ENCODE data around the gene NME5.
A peak's percentile ranks its signal among the peaks of the same experiment; 100 is the strongest.
"Not testable (repeated sequence)": the region's sequence is repeated elsewhere in the genome, so short reads cannot be mapped to it uniquely, and the experiment has no call there.

The NME5 gene

DNA sequence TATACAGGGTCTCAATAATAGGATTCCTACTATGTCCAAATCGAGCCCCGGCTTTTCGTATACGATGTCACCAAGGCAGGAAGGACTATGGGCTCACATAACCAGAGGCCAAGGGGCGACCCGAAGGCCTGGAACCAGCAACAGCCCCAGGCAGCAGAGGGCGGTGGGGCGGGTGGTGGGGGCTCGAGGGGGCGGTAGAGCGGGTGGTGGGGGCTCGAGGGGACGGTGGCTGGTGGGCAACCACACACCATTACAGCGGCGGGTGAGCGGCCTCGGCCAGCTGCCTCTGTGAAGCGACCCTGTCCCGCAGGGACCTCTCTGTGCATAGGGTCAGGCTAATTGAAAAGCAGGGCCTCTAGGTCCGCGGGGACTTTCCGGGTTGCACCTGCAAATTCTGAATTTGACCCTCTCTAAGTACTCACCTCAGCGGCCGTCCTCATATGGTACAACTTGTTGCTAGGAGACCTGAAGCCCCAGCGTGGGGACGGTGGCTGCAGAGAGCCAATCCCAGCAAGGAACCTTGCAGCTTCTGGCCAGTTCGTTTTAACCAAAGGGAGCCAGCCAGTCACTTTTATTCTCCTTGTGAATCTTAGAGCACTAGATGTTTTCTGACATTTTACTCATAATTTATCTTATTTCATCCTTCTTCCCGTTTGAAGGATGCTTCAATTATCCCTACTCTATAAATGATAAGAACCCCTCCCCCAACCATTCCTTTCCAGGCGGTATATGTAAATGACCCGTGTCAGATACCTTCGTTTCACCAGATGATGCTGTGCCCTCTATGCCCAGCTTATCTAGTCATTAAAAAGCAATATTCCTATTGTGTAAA, at the start of gene NME5:
Gene NME5, minus strand, starts transcription at position 480 of the 832 bp plus-strand sequence. CDS start 648 bp downstream, outside the sequence.
- DNase-seq (ENCODE audit: low read depth), result no peak

- no peak for DNase-seq (ENCODE audit: low read depth)
Measured at GRCh38 chr5:138188626-138189025, 49.4 kb upstream of the NME5 start.

GRCh38 chr5:138186002-138186447, 46.8 kb upstream of the NME5 start:
- DNase-seq (ENCODE audit: low read depth), result no peak

GRCh38 chr5:138182808-138183207, 43.6 kb upstream of the NME5 start:
- no peak for DNase-seq (ENCODE audit: low read depth)

- no peak for DNase-seq (ENCODE audit: low read depth)
Measured at GRCh38 chr5:138180841-138181240, 41.6 kb upstream of the NME5 start.

GRCh38 chr5:138180183-138180782, 41.1 kb upstream of the NME5 start:
- peak; percentile 19 for DNase-seq (ENCODE audit: low read depth)

- DNase-seq (ENCODE audit: low read depth), result no peak
Measured at GRCh38 chr5:138179277-138179857, 40.1 kb upstream of the NME5 start.

DNA sequence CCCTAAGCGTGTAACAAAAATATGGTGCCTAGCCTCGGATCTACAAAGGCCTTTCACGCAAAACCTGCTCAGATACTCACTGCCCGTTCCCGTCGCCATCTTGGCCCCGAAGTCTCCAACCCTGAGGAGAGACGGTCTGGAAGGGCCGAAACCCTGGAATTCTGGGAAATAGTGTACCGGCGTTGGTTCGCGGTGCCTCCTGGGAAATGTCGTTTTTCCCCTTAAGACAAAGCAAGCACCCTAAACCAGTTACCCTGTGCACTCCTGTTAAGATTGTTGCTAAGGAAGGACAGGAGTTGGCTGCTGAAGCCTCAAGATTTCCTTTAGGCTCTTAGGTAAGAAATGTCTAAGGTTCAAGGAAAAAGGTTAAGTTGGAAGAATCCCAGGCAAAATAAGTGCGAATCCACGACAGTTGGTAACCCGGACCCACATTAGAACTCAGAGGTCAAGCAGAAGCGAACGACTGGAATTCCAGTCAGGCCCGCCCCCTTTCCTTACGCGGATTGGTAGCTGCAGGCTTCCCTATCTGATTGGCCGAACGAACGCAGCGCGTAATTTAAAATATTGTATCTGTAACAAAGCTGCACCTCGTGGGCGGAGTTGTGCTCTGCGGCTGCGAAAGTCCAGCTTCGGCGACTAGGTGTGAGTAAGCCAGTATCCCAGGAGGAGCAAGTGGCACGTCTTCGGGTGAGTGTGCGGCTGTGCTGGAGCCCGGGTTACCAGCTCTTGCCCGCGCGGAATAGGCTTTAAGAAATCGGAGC, 39.5 kb upstream of the NME5 start, which contains the start of the genes BRD8 and KIF20A:
Gene BRD8, minus strand, starts transcription at position 115 of the 761 bp plus-strand sequence. Its CDS starts 16 bp downstream, at position 99.
Gene KIF20A, plus strand, starts transcription at position 597 of the 761 bp plus-strand sequence. CDS start 569 bp downstream, outside the sequence.
- peak; percentile 88 for DNase-seq (ENCODE audit: low read depth)

- no peak for DNase-seq (ENCODE audit: low read depth)
Measured at GRCh38 chr5:138177941-138178515, 38.8 kb upstream of the NME5 start.

- no peak for DNase-seq (ENCODE audit: low read depth)
Measured at GRCh38 chr5:138170299-138170698, 31.1 kb upstream of the NME5 start.

DNA sequence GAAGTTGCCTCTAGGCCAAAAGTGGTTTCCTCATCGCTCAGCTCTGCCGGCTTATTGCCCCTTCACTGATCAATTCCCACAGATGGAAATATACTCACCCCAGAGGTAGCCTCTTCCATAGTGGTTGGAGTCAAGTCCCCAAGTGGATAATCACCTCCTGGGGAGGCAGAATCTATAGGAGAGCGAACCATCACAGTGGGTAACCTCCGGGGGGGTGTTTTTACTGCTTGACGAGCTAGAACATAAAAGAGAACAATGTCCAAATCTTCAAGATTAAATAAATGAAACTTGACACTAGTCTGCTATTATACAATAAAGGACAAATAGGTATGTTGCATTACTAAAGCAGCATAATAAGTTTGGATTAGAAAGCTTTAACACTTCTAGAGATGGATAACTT, 29.9 kb upstream of the NME5 start:
- DNase-seq (ENCODE audit: low read depth), result no peak

- DNase-seq (ENCODE audit: low read depth), result no peak
Measured at GRCh38 chr5:138163721-138164120, 24.5 kb upstream of the NME5 start.

DNA sequence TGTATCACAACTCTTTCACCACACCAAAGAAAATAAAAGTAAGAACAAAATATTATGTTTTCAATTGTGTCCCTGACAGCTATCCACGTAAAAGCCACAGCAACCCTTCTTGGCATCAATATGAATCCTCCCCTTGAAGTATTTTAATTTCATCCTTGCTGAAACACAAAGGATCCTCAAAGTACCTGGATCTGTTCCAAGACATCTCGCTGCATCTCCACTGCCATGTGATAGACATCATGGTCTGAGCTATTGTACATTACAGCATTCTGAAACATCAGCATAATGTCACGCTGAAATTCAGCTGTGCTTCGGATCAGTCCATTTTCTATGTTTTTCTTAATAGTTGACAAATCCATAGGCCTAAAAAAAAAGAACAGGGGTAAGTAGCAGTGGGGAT, 21.5 kb upstream of the NME5 start:
- DNase-seq (ENCODE audit: low read depth), result no peak

- DNase-seq (ENCODE audit: low read depth), result no peak
Measured at GRCh38 chr5:138159666-138160065, 20.4 kb upstream of the NME5 start.

DNA sequence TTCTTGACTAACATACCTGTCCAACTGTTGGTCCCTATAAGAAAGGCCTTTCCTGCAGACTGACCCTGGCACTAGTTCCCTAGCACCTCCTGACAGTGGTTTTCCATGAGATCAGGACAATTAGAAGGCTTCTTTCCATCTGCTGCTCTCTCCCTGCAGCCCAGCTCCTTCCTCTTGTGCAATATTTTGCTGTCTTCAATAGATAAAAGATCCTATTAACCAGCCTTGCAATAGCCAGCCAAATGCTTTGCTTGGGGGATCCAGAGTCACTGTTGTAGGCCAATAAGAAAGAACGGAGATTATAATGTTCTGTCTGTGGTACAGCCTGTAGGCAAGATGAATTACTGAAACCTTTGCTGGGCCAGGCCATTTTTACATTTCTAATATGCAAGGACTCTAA, 18.4 kb upstream of the NME5 start:
- no peak for DNase-seq (ENCODE audit: low read depth)

DNA sequence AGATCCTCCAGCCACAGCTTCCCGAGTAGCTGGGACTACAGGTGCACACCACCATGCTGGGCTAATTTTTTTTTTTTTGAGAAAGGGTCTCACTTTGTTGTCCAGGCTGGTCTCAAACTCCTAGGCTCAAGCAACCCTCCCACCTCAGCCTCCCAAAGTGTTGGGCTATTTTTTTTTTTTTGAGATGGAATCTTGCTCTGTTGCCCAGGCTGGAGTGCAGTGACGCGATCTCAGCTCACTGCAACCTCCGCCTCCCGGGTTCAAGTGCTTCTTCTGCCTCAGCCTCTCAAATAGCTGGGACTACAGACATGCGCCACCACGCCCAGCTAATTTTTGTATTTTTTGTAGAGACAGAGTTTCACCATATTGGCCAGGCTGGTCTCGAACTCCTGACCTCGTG, 16.7 kb upstream of the NME5 start:
- not testable (repeated sequence) for DNase-seq (ENCODE audit: low read depth)

- no peak for DNase-seq (ENCODE audit: low read depth)
Measured at GRCh38 chr5:138149530-138149929, 10.3 kb upstream of the NME5 start.

DNA sequence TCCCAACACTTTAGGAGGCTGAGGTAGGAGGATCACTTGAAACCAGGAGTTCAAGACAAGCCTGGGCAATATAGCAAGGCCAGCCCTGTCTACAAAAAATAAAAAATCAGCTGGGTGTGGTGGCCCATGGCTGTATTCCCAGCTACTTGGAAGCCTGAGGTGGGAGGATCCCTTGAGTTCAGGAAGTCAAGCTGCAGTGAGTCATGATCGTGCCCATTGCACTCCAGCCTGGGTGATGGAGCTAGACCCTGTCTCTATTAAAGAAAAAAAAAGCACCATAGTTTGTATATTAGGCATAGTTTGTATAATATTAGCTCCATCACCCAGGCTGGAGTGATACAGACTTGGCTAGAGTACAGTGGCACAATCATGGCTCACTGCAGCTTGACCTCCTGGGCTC, 9.6 kb upstream of the NME5 start:
- DNase-seq (ENCODE audit: low read depth), result peak; percentile 61

GRCh38 chr5:138143578-138143977, 4.3 kb upstream of the NME5 start:
- not testable (repeated sequence) for DNase-seq (ENCODE audit: low read depth)

DNA sequence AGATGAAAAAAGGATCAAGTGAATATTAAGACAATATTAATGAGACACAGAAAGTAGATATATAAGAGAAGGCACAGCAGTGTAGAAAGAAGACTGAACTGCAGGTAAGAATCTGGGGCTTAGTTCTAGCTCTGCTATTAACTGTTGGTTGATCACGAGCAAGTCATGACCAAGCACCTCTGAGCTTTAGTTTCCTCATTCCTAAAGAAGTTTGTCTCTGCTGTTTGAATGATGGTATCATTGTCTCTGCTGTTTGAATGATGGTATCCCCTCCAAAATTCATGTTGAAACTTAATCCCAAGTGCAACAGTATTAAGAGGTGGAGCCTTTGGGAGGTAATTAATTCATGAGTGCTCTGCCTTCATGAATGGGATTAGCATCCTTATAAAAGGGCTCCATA, 2.5 kb upstream of the NME5 start:
- DNase-seq (ENCODE audit: low read depth), result no peak

DNA sequence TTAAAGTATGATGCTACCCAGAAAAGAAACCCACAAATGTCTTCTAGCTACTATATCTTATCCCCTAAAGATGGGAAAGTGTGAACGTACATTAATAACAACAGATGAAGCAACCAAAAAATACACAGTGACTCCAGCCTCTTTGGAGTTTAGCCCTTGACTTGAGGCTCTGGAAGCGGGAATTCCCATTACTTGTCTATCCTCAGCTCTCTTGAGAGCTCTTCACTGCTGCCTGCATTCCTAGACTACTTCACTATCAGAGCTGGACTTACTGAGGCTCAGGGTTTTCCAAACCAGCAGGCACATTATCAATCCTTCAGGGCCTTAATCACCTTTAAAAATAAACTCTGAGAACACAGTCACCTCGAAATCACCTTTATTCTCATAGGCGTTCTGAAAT, 1.0 kb upstream of the NME5 start:
- DNase-seq (ENCODE audit: low read depth), result no peak

- no peak for DNase-seq (ENCODE audit: low read depth)
Measured at GRCh38 chr5:138139781-138140090, 508 bp upstream of the NME5 start.

Data from GM04503 (cell line).